ENCODE measurements around the gene UFSP1. TPM values are rescaled to one million over a fixed set of nuclear protein-coding genes. Genes with fewer than 3 reads are reported as not detected.

Gene UFSP1
- total RNA-seq, 1 donor from 2014 or later: 3.5 TPM

- H3K4me3 Mint-ChIP-seq (ENCODE audit: low read depth): peak within 1 kb of the TSS; percentile 93
- H3K4me1 Mint-ChIP-seq (ENCODE audit: low read depth): peaks cover 25% of the 10 kb centered on the region
- H3K27me3 Mint-ChIP-seq: no peaks in the 10 kb centered on the region
- peak within 1 kb of the TSS; percentile 99 for H3K27ac Mint-ChIP-seq
- H3K36me3 Mint-ChIP-seq (ENCODE audit: insufficient read depth): peaks cover 37% of the 10 kb centered on the region
- peak; percentile 97 for DNase-seq (ENCODE audit: low spot score, unreplicated experiment)
- peak; percentile 46 for TF ChIP-seq CTCF (IDR thresholded peaks at IDR 0.05; ENCODE audit: unreplicated experiment)
- H3K9me3 Mint-ChIP-seq (ENCODE audit: low read depth): no peaks in the 10 kb centered on the region
These were observed 14.7 kb downstream of the UFSP1 start, which contains the start of gene SRRT for GRCh38 chr7:100874577-100875355. Gene SRRT, plus strand, starts transcription at chr7:100875103. Its CDS starts 488 bp downstream, at chr7:100875591.

- no peak for DNase-seq (ENCODE audit: low spot score, unreplicated experiment)
- Mint-ChIP-seq H3K9me3 (ENCODE audit: low read depth) (no peaks in the 10 kb centered on the region), H3K4me3 (ENCODE audit: low read depth) (peak overlapping the region; percentile 93), H3K4me1 (ENCODE audit: low read depth) (peaks cover 22% of the 10 kb centered on the region), H3K27me3 (no peaks in the 10 kb centered on the region), H3K27ac (peak overlapping the region; percentile 99), H3K36me3 (ENCODE audit: insufficient read depth) (peaks cover 34% of the 10 kb centered on the region)
- no peak for TF ChIP-seq CTCF (IDR thresholded peaks at IDR 0.05; ENCODE audit: unreplicated experiment)
These were observed 15.3 kb downstream of the UFSP1 start for GRCh38 chr7:100874300-100874576.

- Mint-ChIP-seq H3K36me3 (ENCODE audit: insufficient read depth) (peaks cover 32% of the 10 kb centered on the region), H3K27me3 (no peaks in the 10 kb centered on the region), H3K4me3 (ENCODE audit: low read depth) (peak overlapping the region; percentile 93), H3K4me1 (ENCODE audit: low read depth) (peaks cover 22% of the 10 kb centered on the region), H3K27ac (peak overlapping the region; percentile 99), H3K9me3 (ENCODE audit: low read depth) (no peaks in the 10 kb centered on the region)
- no peak for DNase-seq (ENCODE audit: low spot score, unreplicated experiment)
- no peak for TF ChIP-seq CTCF (IDR thresholded peaks at IDR 0.05; ENCODE audit: unreplicated experiment)
These were observed 15.8 kb downstream of the UFSP1 start for GRCh38 chr7:100873599-100874299.

- peak overlapping the region; percentile 95 for H3K27ac Mint-ChIP-seq
- peaks cover 14% of the 10 kb centered on the region for H3K36me3 Mint-ChIP-seq (ENCODE audit: insufficient read depth)
- H3K4me1 Mint-ChIP-seq (ENCODE audit: low read depth): peaks cover 7% of the 10 kb centered on the region
- no peaks in the 10 kb centered on the region for H3K27me3 Mint-ChIP-seq
- no peak for TF ChIP-seq CTCF (IDR thresholded peaks at IDR 0.05; ENCODE audit: unreplicated experiment)
- no peaks in the 10 kb centered on the region for H3K9me3 Mint-ChIP-seq (ENCODE audit: low read depth)
- H3K4me3 Mint-ChIP-seq (ENCODE audit: low read depth): peak overlapping the region; percentile 93
- peak; percentile 45 for DNase-seq (ENCODE audit: low spot score, unreplicated experiment)
These were observed 21.6 kb downstream of the UFSP1 start for GRCh38 chr7:100867776-100868485.

Measured in progenitor cell of endocrine pancreas (in vitro differentiated cells).